Stomach (tissue), 9 donors: ENCODE measurements around the gene CDK5R2. TPM values are rescaled to one million over a fixed set of nuclear protein-coding genes. Genes with fewer than 3 reads are reported as not detected.
A peak's percentile ranks its signal among the peaks of the same experiment; 100 is the strongest.

Source experiments
- DNase-seq, 2 donors: peaks; one replicate each; pipeline versions ENCODE4 v3.0.0 to v3.0.0-alpha.2; 2013 to 2019
- H3K27ac ChIP-seq, 5 donors: fragments of 200-600 bp in 4 of 5; sonication (generic) in 4 of 5; one replicate each; pipeline ENCODE4 v1.5.1; 2013 to 2019; ENCODE audit warnings: mild to moderate bottlenecking in 1 of 5, moderate library complexity in 1 of 5
- H3K27me3 ChIP-seq, 3 donors: fragments of 200-600 bp; sonication (generic); one replicate each; pipeline ENCODE4 v1.5.1; 2017 to 2019; ENCODE audit warnings: mixed run types in 1 of 3
- H3K36me3 ChIP-seq, 4 donors: fragments of 200-600 bp; sonication (generic); 1 replicate in 3 of 4; 2 replicates in 1 of 4; pipeline ENCODE4 v1.5.1; 2016 to 2019
- H3K4me1 ChIP-seq, 4 donors: fragments of 200-600 bp; sonication (generic); one replicate each; pipeline ENCODE4 v1.5.1; 2016 to 2019
- H3K4me3 ChIP-seq, 4 donors: fragments of 200-600 bp; sonication (generic) in 3 of 4; one replicate each; pipeline ENCODE4 v1.5.1; 2016 to 2019; ENCODE audit warnings: mild to moderate bottlenecking in 1 of 4
- H3K9me3 ChIP-seq, 4 donors: fragments of 200-600 bp; sonication (generic); one replicate each; pipeline ENCODE4 v1.5.1; 2016 to 2019
- CTCF ChIP-seq, 7 experiments: fragments of 450-650 bp in 4 of 7; fragments of 200-600 bp in 3 of 7; sonication (generic) in 3 of 7; IDR thresholded peaks; one replicate each; pipeline ENCODE4 v1.5.1; 2016 to 2019; ENCODE audit warnings: antibody characterized with exemption in 7 of 7, control low read depth in 2 of 7, mild to moderate bottlenecking in 1 of 7
- EP300 ChIP-seq: sonication (generic); formaldehyde crosslinking; IDR thresholded peaks from one replicate; pipeline ENCODE4 v1.6.1; 2017; ENCODE audit warnings: antibody characterized with exemption
- POLR2A ChIP-seq, 4 donors: fragments of 450-650 bp; IDR thresholded peaks; one replicate each; pipeline ENCODE4 v1.6.1; 2016; ENCODE audit warnings: antibody characterized with exemption in 4 of 4, control low read depth in 2 of 4, mild to moderate bottlenecking in 1 of 4, moderate library complexity in 1 of 4
- POLR2AphosphoS5 ChIP-seq, 3 donors: sonication (generic); formaldehyde crosslinking; IDR thresholded peaks; one replicate each; pipeline ENCODE4 v1.6.1; 2016; ENCODE audit warnings: antibody characterized with exemption in 3 of 3
- WGBS, 5 donors: extraction: QIAGEN DNeasy Blood & Tissue Kit in 3 of 5; methylation state at CpG; one replicate each; pipeline versions ENCODE4 v1.1.5 to v1.1.7; 2013 to 2018; 5-methylcytosine and 5-hydroxymethylcytosine counted together
- intact Hi-C: fragments of 100-400 bp; cut with DNase I; formaldehyde crosslinking; loops from one replicate; pipeline ENCODE4 v1.15.1; 2023; ENCODE audit warnings: low total_unique reads
- polyA plus RNA-seq, 3 donors: library from polyadenylated mRNA; stranded (reverse); fragments of 200-250 nt; gene quantifications; one replicate each; pipeline ENCODE4 v1.2.3, GENCODE V29; 2013
- total RNA-seq, 5 donors: library from RNA; depleted of rRNA; stranded (reverse); fragments of >200 nt; gene quantifications; one replicate each; pipeline versions ENCODE4 v1.1.0 to v1.2.3, GENCODE V29; 2014 to 2016
- donor health status: healthy with polysubstance abuse.
- donor health status: Bipolar disorder and iron deficiency.
- donor health status: healthy.

CDK5R2 gene
- total and polyA plus RNA-seq, 8 donors = 0.20 to 0.58 (median 0.45) TPM; not detected in 2

- Histone ChIP-seq H3K9me3 (no peaks in the 10 kb centered on the region), H3K27me3 (peaks cover 33 to 100% (median 74%) of the 10 kb centered on the region in 3 donors), H3K4me3 (no peak overlapping the region), H3K36me3 (no peaks in the 10 kb centered on the region), H3K4me1 (peaks cover 29 to 81% (median 70%) of the 10 kb centered on the region in 4 donors), H3K27ac (peak overlapping the region in 2 of 5 donors; percentile 18 to 27)
- WGBS, 5 donors = 48 to 73% (median 53%) methylated on average over 12 of the region's 12 CpGs
- no peak for DNase-seq
- intact Hi-C loops = no loop called here
- TF ChIP-seq POLR2A (IDR thresholded peaks at IDR 0.05) = no peak
- TF ChIP-seq POLR2AphosphoS5 (IDR thresholded peaks at IDR 0.05) = peak in 1 of 3 donors; percentile 9
Observed at GRCh38 chr2:218998414-218999002, 39.0 kb downstream of the CDK5R2 start.

GRCh38 chr2:218999021-218999880, 39.8 kb downstream of the CDK5R2 start:
- H3K27ac ChIP-seq = peak overlapping the region in 3 of 5 donors; percentile 3 to 93 (median 18)
- peaks cover 27 to 100% (median 74%) of the 10 kb centered on the region in 3 donors for H3K27me3 ChIP-seq
- intact Hi-C loops = no loop called here
- WGBS, 5 donors = 50 to 69% (median 54%) methylated on average over 7 to 10 of the region's 10 CpGs
- H3K4me3 ChIP-seq = no peak overlapping the region
- DNase-seq = no peak
- H3K36me3 ChIP-seq = no peaks in the 10 kb centered on the region
- H3K4me1 ChIP-seq = peaks cover 24 to 76% (median 64%) of the 10 kb centered on the region in 4 donors
- no peaks in the 10 kb centered on the region for H3K9me3 ChIP-seq
- no peak for TF ChIP-seq CTCF (IDR thresholded peaks at IDR 0.05)

- peak in 1 of 2 donors; percentile 66 for DNase-seq
Observed at GRCh38 chr2:218999881-219000568, 40.6 kb downstream of the CDK5R2 start.

GRCh38 chr2:219000569-219000960, 41.1 kb downstream of the CDK5R2 start:
- peak overlapping the region; percentile 88 to 96 (median 92) for H3K27ac ChIP-seq
- peaks cover 24 to 71% (median 61%) of the 10 kb centered on the region in 4 donors for H3K4me1 ChIP-seq
- H3K9me3 ChIP-seq = no peaks in the 10 kb centered on the region
- WGBS, 5 donors = 7 to 36% (median 10%) methylated on average over 2 to 8 of the region's 8 CpGs
- peak overlapping the region; percentile 35 to 49 (median 44) for H3K4me3 ChIP-seq
- TF ChIP-seq EP300 (no peak), CTCF (IDR thresholded peaks at IDR 0.05) (no peak), POLR2AphosphoS5 (IDR thresholded peaks at IDR 0.05) (no peak), POLR2A (IDR thresholded peaks at IDR 0.05) (no peak)
- H3K36me3 ChIP-seq = no peaks in the 10 kb centered on the region
- intact Hi-C loops = no loop called here
- H3K27me3 ChIP-seq = peaks cover 22 to 100% (median 66%) of the 10 kb centered on the region in 3 donors
- DNase-seq = peak; percentile 44 to 61

More at GRCh38 chr2:218999881-219000568, 40.6 kb downstream of the CDK5R2 start:
- H3K4me1 ChIP-seq = peaks cover 24 to 74% (median 63%) of the 10 kb centered on the region in 4 donors
- intact Hi-C loops = no loop called here
- WGBS, 5 donors = 12 to 25% (median 17%) methylated on average over 4 to 9 of the region's 9 CpGs
- no peaks in the 10 kb centered on the region for H3K36me3 ChIP-seq
- H3K4me3 ChIP-seq = peak overlapping the region in 1 of 4 donors; percentile 49
- H3K27ac ChIP-seq = peak overlapping the region; percentile 88 to 96 (median 92)
- H3K9me3 ChIP-seq = no peaks in the 10 kb centered on the region
- H3K27me3 ChIP-seq = peaks cover 23 to 100% (median 71%) of the 10 kb centered on the region in 3 donors
- TF ChIP-seq POLR2A (IDR thresholded peaks at IDR 0.05) = no peak
- no peak for TF ChIP-seq CTCF (IDR thresholded peaks at IDR 0.05)
- TF ChIP-seq POLR2AphosphoS5 (IDR thresholded peaks at IDR 0.05) = no peak
- no peak for TF ChIP-seq EP300
